Embryonic facial prominence (tissue), 1 donor: ENCODE results near the gene NACC1.

Experiments used
- DNase-seq: peaks from one replicate; pipeline ENCODE4 v3.0.0-alpha.2; 2016; ENCODE audit errors: extremely low spot score

Gene NACC1

DNA sequence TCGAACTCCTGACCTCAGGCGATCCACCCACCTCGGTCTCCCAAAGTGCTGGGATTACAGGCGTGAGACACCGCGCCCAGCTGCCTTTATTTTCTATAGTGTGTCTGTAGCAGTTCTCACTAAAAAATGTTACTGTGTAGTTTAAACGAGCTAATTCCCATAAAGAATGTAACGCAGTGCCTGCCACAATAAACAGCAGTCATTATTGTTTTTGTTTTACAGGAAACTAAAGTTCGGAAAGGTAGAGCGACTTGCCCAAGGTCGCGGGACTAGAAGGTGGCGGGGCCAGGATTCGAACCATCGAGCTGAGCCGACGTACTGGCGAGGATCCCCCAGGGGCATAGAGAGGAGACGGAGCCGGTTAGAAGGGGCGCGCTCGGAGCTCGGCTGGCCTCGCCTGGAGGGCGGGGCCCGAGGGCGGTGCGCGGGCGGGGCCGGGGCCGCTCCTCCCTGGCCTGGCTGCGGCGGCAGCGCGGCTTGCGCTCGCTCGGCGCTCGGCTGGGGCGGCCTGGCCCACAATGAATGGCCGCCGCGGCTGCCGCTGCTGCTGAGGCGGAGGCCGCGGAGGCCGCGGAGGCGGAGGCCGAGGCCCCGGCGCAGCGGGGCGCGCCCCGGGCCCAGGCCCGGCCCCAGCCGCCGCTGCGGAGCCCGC, at the start of gene NACC1:
TSS of gene NACC1 (plus strand) at position 493 of the 652 bp plus-strand sequence. CDS start 16,944 bp downstream, outside the sequence.
- peak; percentile 89 for DNase-seq

DNA sequence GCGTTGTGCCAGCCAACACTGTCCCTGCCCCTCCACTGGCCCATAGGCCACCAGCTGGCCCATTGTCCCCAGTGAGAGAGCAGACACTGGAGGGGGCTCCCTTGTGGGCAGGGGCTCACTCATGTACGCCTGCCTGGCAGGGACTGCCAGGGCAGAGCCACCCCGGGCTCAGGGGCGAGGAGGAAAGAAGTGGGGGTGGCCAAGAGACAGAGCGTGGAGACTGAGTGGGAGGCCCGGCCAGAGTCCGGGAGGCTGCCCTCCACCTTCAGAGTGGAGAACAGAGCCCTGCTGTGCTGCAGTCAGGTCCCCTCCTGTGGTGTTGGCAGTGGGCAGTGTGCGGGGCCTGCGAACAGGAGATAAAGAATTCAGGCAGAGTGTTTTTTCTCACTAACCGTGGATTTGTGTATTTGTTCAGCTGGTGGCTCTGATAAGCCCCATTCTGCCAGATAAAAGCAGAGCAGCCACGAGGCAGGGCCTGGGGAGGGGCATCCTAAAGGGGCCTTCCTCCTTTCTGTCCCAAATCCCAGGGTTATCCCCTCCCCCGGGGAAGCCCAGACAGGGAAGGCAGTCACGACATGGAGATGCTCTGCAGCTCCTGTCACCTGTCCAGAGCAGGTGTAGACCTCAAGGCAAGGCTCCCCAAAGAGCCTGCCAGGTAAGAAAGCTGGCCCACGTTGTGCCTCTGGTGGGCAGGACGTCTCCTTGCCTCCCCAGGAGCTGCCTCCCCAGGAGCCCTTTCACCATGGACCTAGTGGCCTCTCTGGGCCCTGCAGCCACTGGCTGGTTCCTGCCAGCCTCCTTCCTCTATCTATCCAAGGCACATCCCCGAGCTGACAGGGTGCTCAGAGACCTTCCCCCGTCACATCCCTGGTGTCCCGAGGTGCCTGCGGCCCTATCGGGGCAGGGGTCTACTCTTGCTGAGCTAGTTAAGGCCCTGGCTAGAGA, 48.4 kb upstream of the NACC1 start:
- DNase-seq = no peak

DNA sequence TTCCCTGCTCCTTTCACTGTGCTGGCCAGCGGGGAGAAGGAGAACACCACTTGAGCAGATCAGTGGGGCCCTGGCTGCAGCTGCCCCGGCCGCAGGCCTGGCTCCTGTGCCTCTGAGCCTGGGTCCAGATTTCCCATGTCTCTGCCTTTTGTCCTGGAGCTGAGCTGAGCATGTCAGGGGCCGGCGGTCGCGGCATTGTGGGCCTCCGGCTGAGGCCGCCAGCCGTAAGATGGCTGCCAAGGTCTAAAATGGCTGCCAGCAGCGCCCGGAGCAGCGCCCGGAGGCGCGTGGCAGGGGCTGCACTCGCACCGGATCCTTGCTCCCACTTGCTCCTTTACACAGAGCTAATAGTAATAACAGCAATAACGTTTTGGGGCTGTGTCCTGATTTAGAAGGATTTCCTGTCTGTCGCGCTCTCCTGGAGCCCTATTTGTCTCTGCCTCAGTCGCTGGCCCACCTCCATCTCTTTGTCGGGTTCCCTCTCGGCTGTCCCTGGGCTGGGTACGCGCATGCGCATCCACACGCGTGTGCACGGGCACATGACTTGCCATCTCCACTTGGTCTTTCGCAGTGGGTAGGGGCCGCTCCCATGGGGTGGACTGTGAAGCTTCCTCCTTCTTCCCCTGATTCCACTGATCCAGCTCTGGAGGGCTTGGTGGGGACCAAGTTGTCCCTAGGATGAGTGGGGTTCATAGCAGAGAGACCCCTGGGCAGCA, 47.5 kb upstream of the NACC1 start:
- DNase-seq = no peak

DNA sequence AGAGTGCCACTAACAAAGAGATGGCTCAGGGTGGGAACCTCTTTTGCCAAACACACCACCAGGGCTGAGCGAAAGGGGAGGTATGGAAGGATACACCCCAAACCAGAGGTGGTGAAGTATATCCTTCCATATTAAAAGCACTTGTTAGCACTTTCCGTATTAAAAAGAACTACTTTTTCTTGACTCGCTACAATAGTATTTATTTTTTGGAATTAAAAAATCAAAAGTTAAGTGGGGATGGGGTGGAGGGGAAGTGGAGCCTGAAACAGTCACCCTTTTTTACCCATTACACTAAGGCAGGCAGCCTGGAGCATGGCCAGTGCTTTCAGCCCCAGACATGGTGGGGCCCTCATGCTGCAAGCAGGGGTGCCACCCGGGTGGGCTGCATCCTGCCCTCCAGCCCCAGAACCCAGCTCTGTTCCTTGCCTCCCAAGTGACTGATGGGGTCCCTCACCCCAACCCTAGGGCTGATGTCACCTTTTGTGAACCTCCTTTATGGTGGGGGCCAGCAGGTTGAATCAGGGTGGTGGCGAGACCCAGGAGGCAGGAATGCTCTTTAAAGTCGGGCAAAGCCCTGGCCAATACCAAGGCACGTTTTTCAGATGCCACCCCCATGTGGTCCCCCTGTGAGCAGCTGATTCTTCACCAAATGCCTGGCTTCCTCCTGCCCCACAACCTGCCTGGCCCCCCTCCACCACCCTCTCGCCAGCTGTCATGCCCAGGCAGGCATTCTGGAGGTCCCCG, 46.4 kb upstream of the NACC1 start:
- DNase-seq = no peak

DNA sequence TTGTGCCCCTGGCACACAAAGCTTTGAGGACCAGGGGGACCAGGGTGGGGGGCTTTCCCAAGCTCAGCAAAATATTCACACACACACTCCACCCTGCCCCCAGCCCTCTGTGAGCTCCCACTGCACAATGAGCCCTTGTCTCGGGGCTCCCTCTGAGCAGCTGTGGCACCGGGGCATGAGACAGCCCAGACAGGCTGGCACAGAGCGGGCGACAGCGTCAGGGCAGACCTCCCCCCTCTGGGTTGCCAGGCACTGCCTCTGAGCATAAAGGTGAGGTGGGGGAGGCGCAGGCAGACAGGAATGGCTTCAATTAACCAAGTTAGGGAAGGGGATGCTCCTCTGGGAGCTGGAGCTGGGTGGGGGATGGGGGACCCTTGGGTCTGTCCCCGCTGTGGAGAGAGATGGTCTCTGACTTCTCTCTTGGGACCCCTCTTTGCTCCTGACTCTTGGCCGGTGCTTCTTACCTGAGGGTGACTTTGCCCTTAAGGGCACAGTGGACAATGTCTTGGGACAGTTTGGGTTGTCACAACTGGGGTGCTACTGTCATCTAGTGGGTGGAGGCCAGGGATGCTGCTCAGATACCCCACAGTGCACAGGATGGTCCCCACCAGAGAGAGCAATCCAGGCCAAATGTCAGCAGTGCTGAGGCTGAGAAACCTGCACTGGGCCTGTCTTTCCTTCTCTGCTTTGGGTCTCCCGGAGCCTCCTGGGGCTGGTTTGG, 45.7 kb upstream of the NACC1 start:
- no peak for DNase-seq

DNA sequence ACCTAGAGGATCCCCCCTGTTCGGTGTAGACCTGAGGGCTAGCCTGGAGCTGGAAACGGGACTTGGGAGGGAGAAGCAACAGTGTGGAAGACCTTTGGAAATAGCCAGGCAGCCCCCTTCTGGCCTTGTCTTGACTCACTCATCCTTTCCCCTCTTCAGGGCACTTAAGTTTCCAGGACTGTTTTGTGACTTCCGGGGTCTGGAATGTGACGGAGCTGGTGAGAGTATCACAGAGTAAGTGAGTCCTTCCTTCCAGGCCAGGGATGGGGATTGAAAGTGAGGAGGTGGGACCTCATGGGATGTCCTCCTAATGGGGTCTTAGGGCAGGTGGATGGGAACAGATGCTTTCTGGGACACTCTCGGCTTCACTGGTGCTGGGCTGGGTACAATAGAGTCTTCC, 44.8 kb upstream of the NACC1 start:
- DNase-seq = no peak

DNA sequence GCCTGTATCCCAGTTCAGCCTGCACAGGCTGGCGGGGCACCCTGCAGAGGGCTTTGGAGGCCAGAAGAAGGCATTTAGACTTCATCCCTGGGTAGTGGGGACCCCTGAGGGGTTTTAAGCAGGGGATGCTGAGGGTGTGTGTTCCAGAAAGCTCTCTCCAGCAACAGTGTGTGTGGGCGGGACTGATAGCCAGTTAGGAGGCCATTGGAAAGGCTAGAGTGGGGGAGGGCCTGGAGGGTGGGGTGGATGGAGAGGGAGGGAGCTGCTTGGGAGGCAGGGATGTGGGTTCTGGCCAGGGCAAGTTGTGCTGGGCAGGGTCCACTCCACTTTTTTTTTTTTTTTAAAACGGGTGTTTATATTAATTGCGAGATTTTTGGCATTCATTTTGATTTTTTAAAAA, 43.7 kb upstream of the NACC1 start:
- DNase-seq = no peak

DNA sequence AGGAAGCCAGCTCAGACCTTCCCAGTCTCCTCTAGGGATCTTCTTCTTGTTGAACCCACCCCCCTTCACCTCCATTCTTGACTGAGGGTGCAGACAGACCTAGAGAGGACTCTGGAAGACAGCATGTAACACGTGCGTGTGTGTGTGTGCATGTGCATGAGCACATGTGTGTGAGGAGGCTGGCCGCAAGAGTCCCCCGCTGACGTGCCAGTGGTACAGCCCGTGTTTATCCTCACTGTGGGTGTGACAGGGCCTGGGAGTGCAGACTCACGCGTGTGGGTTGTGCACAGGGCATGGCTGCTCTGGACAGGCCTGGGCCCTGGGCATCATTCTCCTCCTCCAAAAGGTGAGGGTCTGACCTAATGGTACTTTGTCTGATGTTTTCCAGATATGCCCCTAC, 41.7 kb upstream of the NACC1 start:
- DNase-seq = no peak

DNA sequence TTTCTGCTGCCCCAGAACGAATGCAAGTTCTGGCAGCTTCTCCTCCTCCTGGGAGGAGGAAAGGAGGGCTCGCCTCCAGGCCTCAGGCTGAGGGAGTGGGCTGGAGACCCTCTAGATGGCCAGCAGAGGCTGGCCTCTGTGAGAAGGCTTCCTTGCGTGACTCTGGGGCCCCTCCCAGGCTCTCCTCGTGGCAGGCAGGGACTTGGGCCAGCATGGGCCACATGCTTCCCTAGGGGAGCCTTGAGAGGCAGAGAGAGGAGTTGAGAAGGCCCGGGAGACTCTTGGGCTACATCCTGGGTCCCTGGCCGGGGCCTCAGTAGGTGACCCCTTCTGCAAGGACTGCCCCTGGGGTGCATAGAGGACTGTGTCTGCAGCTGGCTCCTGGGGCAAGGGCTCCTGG, 41.3 kb upstream of the NACC1 start:
- no peak for DNase-seq

DNA sequence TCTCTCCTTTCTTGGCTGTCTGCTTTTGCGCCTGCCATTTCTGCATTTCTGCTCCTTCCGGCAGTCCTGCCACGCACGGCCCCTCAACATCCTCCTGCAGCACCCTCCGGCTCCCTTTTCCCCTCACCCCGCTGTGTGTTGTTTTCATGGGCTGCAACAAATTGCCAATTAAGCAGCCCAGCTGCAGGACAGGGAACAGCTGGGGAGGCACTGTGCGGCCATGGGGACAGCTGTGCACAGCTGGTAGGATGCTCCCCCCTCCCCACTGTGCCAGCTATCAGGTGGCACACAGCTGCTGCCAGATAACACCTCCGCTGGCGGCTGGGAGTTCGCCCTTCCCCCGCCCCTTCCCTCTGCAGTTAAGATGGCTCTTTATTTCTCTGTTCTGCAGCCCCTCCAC, 40.8 kb upstream of the NACC1 start:
- DNase-seq = no peak

DNA sequence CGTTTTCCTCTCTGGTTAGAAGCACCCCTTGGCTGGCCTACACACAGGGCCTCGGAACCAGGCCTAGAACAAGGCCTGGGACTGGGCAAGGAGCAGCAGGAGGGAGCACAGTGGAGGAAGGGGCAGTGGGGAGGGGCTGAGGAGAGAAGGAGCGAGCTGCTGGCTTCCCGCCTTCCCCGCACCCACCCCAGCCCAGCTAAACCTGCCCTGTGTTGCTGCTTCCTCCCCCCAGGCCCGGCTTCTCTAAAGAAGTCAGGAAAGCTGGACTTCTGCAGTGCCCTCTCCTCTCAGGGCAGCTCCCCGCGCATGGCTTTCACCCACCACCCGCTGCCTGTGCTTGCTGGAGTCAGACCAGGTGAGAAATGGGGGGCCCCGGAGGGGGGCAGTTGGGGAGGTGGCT, 39.7 kb upstream of the NACC1 start:
- DNase-seq = no peak

DNA sequence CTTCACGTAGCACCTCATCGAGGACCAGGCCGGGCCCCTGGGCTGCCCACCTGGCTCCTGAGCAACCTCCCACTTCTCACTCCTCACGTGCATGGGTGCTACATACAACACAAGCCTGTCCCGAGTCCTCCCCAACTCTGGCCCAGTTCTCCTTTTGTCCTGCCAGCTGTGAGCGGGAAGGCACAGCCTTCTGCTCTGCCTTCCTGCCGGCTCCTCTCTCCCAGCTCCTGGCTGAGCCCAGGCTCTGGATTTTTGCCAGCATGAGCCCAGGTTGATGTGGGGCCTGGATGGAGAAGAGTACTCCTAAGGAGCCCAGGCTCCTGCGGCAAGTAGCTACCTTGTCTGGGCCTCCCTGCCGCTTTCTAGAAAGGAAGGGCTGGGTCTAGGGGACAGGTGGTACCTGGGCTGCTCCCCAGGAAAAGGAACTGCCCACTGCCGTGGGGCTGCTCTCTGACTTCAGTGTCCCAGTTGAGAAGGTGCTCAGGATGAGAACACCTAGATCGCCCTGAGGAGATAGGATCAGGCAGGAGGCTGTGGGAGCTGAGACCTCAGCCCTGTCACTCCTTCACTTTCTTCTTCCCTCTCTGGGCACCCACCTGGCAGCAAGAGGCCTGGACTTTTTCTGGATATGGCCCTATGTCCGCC, 39.0 kb upstream of the NACC1 start:
- DNase-seq = no peak

DNA sequence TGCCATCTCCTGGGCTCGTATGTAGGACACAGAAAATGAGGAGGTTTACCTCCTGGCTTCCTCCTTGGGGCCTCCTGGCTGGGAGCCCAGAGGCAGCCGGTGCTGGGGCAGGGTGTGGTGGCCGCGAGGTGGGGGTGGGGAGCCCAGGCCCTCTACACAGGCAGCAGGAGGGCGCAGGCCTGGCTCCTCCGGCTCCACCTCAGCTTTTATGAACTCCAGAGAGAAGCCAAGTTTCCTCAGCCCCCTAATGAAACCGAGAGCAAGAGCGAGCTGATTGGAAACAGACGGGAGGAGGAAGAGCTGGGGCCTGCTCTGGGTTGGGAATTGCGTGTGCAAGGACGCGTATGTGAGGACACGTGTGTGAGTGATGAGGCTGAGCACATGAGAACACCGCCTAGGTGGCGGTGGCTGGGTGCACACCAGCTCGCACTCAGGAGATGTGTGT, 38.5 kb upstream of the NACC1 start:
- DNase-seq = peak; percentile 89

DNA sequence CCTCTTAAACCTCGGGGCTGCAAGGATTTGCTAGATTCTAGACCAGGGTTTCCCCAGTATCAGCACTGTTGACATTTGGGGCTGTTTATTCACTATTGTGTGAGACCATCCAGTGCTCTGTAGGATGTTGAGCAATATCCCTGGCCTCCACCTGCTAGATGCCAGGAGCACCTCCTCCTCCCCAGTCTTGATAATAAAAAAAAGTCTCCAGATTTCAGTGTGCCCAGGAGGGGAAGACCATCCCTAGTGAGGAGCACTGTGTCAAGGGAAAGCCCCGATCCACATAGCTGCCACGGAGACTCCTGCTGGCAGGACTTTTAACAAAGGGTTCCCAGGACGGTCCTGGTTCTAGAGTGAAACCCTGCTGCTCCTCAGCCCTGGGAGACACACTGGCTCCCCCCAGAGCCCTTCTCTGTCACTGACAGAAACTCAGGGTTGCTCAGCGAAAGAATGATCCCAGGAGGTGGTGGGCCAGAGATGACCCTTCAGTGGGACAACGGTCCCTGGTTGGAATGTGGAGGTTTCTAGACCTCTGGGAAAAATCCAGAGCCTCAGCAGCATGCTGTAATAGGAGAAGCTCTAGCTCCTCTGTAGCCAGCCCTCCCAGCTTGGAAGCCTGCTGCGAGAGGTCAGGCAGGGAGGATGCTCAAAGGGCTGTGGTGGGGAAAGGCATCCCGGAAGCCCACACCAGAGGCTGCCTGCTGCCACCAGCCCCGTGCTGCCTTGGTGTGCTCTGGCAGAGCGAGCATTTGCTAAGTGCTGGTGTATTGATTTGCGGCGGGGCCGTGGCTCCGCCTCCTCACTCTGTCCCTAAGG, 35.7 kb upstream of the NACC1 start:
- DNase-seq = no peak

DNA sequence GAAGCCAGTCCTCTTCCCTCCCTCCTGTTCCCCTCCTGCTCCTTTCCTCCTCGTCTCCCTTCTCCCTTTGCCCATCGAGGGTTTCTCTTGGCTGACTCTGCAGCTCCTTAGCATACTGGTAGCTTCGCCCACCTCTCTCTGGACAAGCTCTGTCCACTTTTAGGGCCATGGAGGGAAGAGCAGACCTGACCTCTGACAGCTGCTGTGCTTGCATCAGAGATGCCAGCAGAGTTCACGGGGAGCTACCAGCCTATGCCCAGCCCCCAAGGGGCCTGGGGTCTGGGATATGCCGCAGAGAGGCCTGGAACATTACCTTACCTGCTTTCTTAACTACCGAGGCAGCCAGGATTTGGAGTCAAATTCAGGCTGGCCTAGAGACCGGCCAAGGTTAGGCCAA, 35.1 kb upstream of the NACC1 start:
- DNase-seq = no peak

DNA sequence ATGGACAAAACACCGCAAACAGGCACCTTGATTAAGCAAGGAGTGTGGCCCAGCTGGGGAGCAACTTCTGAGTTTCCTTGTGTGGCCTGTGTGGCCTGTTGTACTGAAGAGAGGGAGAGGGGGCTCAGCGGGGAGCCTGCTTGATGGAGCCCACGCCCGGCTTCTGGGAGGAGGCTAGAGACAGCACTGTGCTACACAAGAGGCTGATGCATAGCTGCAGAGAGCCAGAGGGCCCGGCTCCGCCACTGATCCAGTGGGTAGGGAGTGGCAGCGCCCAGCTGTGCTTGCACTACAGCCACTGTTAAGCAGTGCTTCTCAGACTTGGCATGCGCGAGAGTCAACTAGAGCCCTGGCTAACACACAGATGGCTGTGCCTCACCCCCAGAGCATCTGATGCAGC, 34.4 kb upstream of the NACC1 start:
- no peak for DNase-seq

DNA sequence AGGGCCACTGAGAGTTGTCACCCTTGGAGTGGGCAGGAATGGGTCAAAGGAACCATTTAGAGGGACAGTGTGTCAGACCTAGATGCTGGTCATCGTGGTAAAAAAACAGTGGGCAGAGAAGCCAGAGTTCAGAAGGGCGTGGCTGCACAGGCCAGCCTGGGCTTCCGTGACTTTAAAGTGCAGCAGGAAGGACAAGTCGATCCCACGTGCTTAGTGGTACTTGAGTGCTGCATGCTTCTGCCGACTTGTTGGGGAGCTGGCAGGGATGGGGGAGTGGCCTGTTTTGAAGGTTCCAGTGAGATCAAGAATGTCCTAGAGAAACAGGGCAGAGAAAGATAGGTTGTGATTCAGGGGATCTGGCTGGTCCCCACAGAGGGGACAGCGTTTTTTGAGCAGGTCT, 32.4 kb upstream of the NACC1 start:
- DNase-seq = no peak

DNA sequence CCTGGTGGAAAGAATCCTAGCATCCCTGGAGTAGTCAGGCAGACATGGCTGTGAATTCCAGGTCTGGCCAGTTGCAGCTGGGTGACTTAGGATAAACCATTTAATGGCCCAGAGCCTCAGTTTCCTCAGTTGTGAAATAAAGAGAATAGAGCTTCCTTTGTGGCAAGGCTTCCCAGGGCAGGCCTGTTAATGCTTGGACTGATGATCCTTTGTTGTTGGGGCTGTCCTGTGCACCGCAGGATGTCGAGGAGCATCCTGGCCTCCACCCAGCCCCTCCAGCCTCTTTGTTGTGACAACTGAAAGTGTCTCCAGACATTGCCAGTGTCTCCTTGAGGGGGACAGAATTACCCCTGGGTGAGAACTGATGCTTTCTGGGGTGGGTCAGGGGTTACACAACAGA, 31.7 kb upstream of the NACC1 start:
- no peak for DNase-seq

DNA sequence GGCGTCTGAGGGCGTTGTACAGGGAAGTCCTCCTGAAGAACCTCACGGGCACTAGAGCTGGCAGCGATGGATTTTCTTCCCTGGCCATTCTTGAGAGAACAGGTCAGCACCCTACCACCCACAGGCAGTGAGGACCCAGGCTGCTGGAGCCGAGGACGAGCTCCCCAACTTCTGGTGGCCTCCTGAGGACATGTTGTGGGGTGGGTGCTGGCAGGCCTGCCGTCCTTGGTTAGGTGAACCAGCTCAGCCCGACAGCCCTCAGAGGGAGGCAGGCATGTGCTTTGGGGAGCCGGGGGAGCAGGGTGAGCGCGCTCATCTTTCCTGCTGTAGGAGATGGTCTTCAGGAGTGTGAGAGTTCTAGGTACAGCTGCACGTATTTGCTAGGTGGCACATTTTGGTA, 30.8 kb upstream of the NACC1 start:
- no peak for DNase-seq
